Loucy (cell line): ENCODE results near the gene ZNF560.
"Not testable (repeated sequence)": the region's sequence is repeated elsewhere in the genome, so short reads cannot be mapped to it uniquely, and the experiment has no call there.

Source experiments
- H2AFZ ChIP-seq: fragments of 200-600 bp; sonication (generic); 2 replicates; pipeline ENCODE4 v1.6.0; 2016; ENCODE audit warnings: antibody characterized with exemption, mild to moderate bottlenecking, low read length, moderate library complexity
- H3F3A ChIP-seq: fragments of 200-600 bp; 2 replicates; pipeline ENCODE4 v1.6.0; 2016; ENCODE audit warnings: antibody characterized with exemption, low read depth, mild to moderate bottlenecking
- H3K27me3 ChIP-seq: fragments of 200-600 bp; sonication (generic); 2 replicates; pipeline ENCODE4 v1.6.1; 2014; ENCODE audit warnings: low read length, mild to moderate bottlenecking; ENCODE audit not compliant: insufficient read depth, poor library complexity, severe bottlenecking
- H3K36me3 ChIP-seq: fragments of 200-600 bp; sonication (generic); 2 replicates; pipeline ENCODE4 v1.6.1; 2016; ENCODE audit warnings: low read length; ENCODE audit not compliant: insufficient read depth
- H3K4me1 ChIP-seq: fragments of 200-600 bp; sonication (generic); 2 replicates; pipeline ENCODE4 v1.5.1; 2014; ENCODE audit warnings: low read length, mild to moderate bottlenecking; ENCODE audit not compliant: insufficient read depth, poor library complexity, severe bottlenecking
- H3K4me2 ChIP-seq: fragments of 200-600 bp; sonication (generic); 2 replicates; pipeline ENCODE4 v1.6.0; 2014; ENCODE audit warnings: antibody characterized with exemption, low read length, low read depth, mild to moderate bottlenecking; ENCODE audit not compliant: poor library complexity, severe bottlenecking
- H3K4me3 ChIP-seq: fragments of 200-600 bp; sonication (generic); 2 replicates; pipeline ENCODE4 v1.5.1; 2014; ENCODE audit warnings: low read length, mild to moderate bottlenecking, mixed read lengths; ENCODE audit not compliant: poor library complexity, severe bottlenecking
- H3K79me2 ChIP-seq: fragments of 200-600 bp; sonication (generic); 2 replicates; pipeline ENCODE4 v1.6.1; 2014; ENCODE audit warnings: low read length; ENCODE audit not compliant: insufficient read depth
- H3K9ac ChIP-seq: fragments of 200-600 bp; sonication (generic); 2 replicates; pipeline ENCODE4 v1.6.0; 2014; ENCODE audit warnings: mild to moderate bottlenecking, low read depth, low read length, moderate library complexity; ENCODE audit not compliant: poor library complexity, severe bottlenecking
- H3K9me2 ChIP-seq: fragments of 200-600 bp; sonication (generic); replicated peaks from 2 replicates; pipeline ENCODE4 v1.6.1; 2016; ENCODE audit warnings: low read depth, low read length, mixed read lengths
- H3K9me3 ChIP-seq: fragments of 200-600 bp; sonication (generic); 2 replicates; pipeline ENCODE4 v1.6.1; 2014; ENCODE audit warnings: mild to moderate bottlenecking, antibody characterized with exemption, low read length, low read depth; ENCODE audit not compliant: insufficient read depth
- H4K20me1 ChIP-seq: fragments of 200-600 bp; sonication (generic); 2 replicates; pipeline ENCODE4 v1.6.0; 2014; ENCODE audit warnings: antibody characterized with exemption, low read length, mild to moderate bottlenecking; ENCODE audit not compliant: insufficient read depth, poor library complexity, severe bottlenecking
- EZH2phosphoT487 ChIP-seq: fragments of 200-600 bp; IDR thresholded peaks from 2 replicates; pipeline ENCODE4 v1.6.1; 2018; ENCODE audit warnings: antibody characterized with exemption, mild to moderate bottlenecking, moderate library complexity, borderline replicate concordance
- TF ChIP-seq, protein P1 (sequence below): fragments of 200-600 bp; sonication (generic); conservative IDR thresholded peaks from 2 replicates; pipeline ENCODE4 v1.5.1; 2014; ENCODE audit warnings: mild to moderate bottlenecking, antibody characterized with exemption, low read length

The ZNF560 gene

DNA sequence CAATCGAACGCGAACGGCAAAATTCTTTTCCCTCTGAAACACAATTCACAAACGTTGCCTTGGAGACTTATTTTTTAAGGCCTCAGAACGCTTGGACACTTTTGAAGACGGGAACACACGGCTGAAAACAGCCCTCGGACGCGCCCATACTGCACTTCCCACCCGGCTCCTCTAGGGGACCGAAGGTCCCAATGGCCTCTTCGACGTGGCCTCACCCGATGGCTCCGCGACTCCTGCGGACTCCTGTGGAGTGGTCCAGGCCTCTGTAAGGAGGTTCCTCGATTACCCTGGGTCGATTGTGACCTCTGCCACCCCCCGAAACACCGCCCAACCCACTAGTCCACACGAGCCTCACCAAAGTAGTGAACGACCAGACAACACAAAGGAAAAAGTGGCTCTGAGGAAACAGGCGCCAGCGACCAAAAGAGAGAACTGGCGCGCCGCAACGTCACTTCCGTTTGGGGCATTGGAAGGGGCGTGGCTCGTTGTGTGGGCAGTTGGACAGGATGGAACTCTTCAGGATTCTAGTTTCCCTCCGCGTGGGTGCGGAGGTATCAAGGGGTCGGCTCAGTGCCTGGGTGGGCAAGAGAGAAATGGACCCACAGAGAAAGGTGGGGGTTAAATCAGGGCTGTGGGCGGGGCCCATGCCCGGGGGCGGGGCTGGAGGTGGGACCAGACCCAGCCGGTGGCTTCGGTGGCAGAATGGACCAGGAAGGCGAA, at the start of gene ZNF560:
Gene ZNF560, minus strand, starts transcription at position 434 of the 720 bp plus-strand sequence. CDS start 23,303 bp downstream, outside the sequence.
- no peaks in the 10 kb centered on the region for H3F3A ChIP-seq
- TF ChIP-seq, protein P1, sequence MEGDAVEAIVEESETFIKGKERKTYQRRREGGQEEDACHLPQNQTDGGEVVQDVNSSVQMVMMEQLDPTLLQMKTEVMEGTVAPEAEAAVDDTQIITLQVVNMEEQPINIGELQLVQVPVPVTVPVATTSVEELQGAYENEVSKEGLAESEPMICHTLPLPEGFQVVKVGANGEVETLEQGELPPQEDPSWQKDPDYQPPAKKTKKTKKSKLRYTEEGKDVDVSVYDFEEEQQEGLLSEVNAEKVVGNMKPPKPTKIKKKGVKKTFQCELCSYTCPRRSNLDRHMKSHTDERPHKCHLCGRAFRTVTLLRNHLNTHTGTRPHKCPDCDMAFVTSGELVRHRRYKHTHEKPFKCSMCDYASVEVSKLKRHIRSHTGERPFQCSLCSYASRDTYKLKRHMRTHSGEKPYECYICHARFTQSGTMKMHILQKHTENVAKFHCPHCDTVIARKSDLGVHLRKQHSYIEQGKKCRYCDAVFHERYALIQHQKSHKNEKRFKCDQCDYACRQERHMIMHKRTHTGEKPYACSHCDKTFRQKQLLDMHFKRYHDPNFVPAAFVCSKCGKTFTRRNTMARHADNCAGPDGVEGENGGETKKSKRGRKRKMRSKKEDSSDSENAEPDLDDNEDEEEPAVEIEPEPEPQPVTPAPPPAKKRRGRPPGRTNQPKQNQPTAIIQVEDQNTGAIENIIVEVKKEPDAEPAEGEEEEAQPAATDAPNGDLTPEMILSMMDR, result no peak
- TF ChIP-seq EZH2phosphoT487, result no peak
- no peaks in the 10 kb centered on the region for H3K36me3 ChIP-seq
- no peak within 1 kb of the TSS for H3K4me3 ChIP-seq
- no peaks in the 10 kb centered on the region for H3K9me2 ChIP-seq
- no peak within 1 kb of the TSS for H2AFZ ChIP-seq
- H4K20me1 ChIP-seq, result no peaks in the 10 kb centered on the region
- H3K9me3 ChIP-seq, result no peaks in the 10 kb centered on the region; the same call in 1 of the 2 replicates
- no peak within 1 kb of the TSS for H3K9ac ChIP-seq
- no peaks in the 10 kb centered on the region for H3K4me1 ChIP-seq
- no peaks in the 10 kb centered on the region for H3K79me2 ChIP-seq
- H3K4me2 ChIP-seq, result no peak within 1 kb of the TSS
- no peaks in the 10 kb centered on the region for H3K27me3 ChIP-seq

DNA sequence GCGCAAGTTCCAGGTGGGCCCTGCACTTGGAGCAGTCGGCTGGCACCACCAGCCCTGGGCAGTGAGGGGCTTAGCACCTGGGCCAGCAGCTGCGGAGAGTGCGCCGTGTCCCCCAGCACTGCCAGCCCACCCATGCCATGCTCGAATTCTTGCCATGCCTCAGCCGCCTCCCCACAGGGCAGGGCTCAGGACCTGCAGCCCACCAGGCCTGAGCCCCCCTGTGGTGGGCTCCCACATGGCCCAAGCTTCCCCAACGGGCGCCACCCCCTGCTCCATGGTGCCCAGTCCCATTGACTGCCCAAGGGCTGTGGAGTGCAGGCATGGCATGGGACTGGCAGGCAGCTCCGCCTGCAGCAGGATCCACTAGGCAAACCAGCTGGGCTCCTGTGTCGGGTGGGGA, 49.5 kb upstream of the ZNF560 start:
- Histone ChIP-seq H3K27me3 (no peaks in the 10 kb centered on the region), H3K4me2 (no peak overlapping the region), H3K4me1 (no peaks in the 10 kb centered on the region), H2AFZ (no peak overlapping the region), H3K9ac (no peak overlapping the region), H3K4me3 (no peak overlapping the region), H3K9me3 (peaks cover 3% of the 10 kb centered on the region; the same call in 1 of the 2 replicates), H3K79me2 (no peaks in the 10 kb centered on the region), H4K20me1 (no peaks in the 10 kb centered on the region), H3K9me2 (no peaks in the 10 kb centered on the region), H3F3A (no peaks in the 10 kb centered on the region), H3K36me3 (no peaks in the 10 kb centered on the region)
- no peak for TF ChIP-seq EZH2phosphoT487
- TF ChIP-seq, protein P1, result no peak

DNA sequence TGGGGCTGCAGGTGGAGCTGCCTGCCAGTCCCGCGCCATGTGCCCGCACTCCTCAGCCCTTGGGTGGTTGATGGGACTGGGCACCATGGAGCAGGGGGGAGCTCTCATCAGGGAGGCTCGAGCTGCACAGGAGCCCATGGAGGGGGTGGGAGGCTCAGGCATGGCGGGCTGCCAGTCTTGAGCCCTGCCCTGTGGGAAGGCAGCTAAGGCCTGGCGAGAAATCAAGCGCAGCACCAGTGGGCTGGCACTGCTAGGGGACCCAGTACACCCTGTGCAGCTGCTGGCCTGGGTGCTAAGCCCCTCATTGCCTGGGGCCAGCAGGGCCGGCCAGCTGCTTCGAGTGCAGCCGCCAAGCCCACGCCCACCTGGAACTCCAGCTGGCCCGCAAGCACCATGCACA, 42.9 kb upstream of the ZNF560 start:
- not testable (repeated sequence) for H3K9me3 ChIP-seq, H3K4me3 ChIP-seq, H3K9ac ChIP-seq, H3K27me3 ChIP-seq, H3K4me1 ChIP-seq, H4K20me1 ChIP-seq, H3K9me2 ChIP-seq, H3K4me2 ChIP-seq, H2AFZ ChIP-seq, H3K36me3 ChIP-seq, H3F3A ChIP-seq
- peaks cover 15% of the 10 kb centered on the region for H3K79me2 ChIP-seq

DNA sequence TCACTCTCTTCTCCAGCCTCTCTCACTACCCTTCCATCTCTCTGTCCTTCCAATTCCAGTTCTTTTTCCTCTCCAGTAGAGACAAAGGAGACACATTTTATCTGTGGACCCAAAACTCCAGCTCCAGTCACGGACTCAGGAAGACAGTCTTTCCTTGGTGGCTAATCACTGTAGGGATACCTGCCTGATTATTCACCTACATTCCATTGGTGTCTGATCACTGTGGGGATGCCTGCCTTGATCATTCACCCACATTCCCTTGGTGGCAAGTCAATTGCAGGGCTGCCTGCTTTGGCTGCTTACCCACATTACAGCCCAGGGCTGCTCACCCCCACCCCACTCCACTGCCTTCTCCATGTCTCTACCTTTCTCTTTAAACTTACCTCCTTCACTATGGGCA, 41.5 kb upstream of the ZNF560 start:
- H3K36me3 ChIP-seq, H2AFZ ChIP-seq, H3K9ac ChIP-seq, H3K4me2 ChIP-seq, H3K27me3 ChIP-seq, H3F3A ChIP-seq, H3K9me2 ChIP-seq, H3K4me1 ChIP-seq, H3K4me3 ChIP-seq, H3K9me3 ChIP-seq, H4K20me1 ChIP-seq: not testable (repeated sequence)
- H3K79me2 ChIP-seq, result peaks cover 15% of the 10 kb centered on the region

DNA sequence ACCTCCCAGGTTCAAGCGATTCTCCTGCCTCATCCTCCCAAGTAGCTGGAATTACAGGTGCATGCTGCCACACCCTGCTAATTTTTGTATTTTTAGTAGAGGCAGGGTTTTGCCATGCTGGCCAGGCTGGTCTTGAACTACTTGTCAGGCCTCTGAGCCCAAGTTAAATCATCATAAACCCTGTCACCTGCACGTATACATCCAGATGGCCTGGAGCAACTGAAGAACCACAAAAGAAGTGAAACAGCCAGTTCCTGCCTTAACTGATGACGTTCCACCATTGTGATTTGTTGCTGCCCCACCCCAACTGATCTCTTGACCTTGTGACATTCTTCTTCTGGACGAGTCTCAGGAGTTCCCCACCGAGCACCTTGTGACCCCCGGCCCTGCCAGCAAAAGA, 40.8 kb upstream of the ZNF560 start:
- H3K4me3 ChIP-seq, result peak overlapping the region; percentile 87
- H3K4me2 ChIP-seq, result peak overlapping the region; percentile 59
- not testable (repeated sequence) for H2AFZ ChIP-seq, H3K9me2 ChIP-seq, H3K27me3 ChIP-seq, H3F3A ChIP-seq, H3K9me3 ChIP-seq, H4K20me1 ChIP-seq, H3K36me3 ChIP-seq, H3K9ac ChIP-seq, H3K4me1 ChIP-seq
- peaks cover 15% of the 10 kb centered on the region for H3K79me2 ChIP-seq
